A549 (cell line): Measurements from ENCODE around the gene HIVEP3. TPM values are rescaled to one million over a fixed set of nuclear protein-coding genes. Genes with fewer than 3 reads are reported as not detected.

Experiments used
- ATAC-seq, 2 experiments: fragments of 200-7000 bp in 1 of 2; fragments of >200 bp in 1 of 2; cut with Nextera tagmentation in 1 of 2; cut with Tn5 transposase in 1 of 2; 3 replicates each; pipeline versions ENCODE4 v1.8.0 to v1.9.1; 2018 to 2020; ENCODE audit warnings: mild to moderate bottlenecking in 1 of 2, moderate library complexity in 1 of 2
- CTCF ChIA-PET: fragments of 300-600 bp; sonication (Branson Sonifier 250); formaldehyde crosslinking; extraction: SDS; loops from one replicate; lab custom pipeline; 2021; ENCODE audit warnings: antibody characterized with exemption, inconsistent platforms; lab: Yijun Ruan, JAX
- POLR2A ChIA-PET: fragments of 350-600 bp; formaldehyde crosslinking; extraction: SDS; loops from one replicate; lab custom pipeline; 2021; ENCODE audit warnings: antibody characterized with exemption, inconsistent platforms; lab: Yijun Ruan, JAX
- DNase-seq, 2 experiments: peaks; one replicate each; pipeline versions ENCODE4 v3.0.0 to v3.0.0-alpha.2; 2011 to 2016; ENCODE audit warnings: low read depth in 1 of 2, low spot score in 1 of 2
- FAIRE-seq: peaks from 2 replicates; lab custom pipeline; 2011; peaks lifted over from hg19 to GRCh38; lab: Jason Lieb, UNC
- H3K27ac ChIP-seq, 2 experiments: fragments of >200 bp; sonication (Bioruptor Twin); formaldehyde crosslinking; 3 replicates each; pipeline ENCODE4 v1.5.1; 2016 to 2017
- H3K4me1 ChIP-seq: fragments of >200 bp; sonication (Bioruptor Twin); formaldehyde crosslinking; 3 replicates; pipeline ENCODE4 v1.6.1; 2016
- H3K4me2 ChIP-seq: fragments of >200 bp; sonication (Bioruptor Twin); formaldehyde crosslinking; 3 replicates; pipeline ENCODE4 v1.6.1; 2016
- H3K4me3 ChIP-seq: fragments of >200 bp; sonication (Bioruptor Twin); formaldehyde crosslinking; 3 replicates; pipeline ENCODE4 v1.5.1; 2016
- H3K9me3 ChIP-seq: fragments of >200 bp; sonication (Bioruptor Twin); formaldehyde crosslinking; 3 replicates; pipeline ENCODE4 v1.6.1; 2016
- CBX2 ChIP-seq: fragments of 200-600 bp; sonication (generic); IDR thresholded peaks from 2 replicates; pipeline ENCODE4 v1.6.1; 2016; ENCODE audit warnings: low read depth, mild to moderate bottlenecking, borderline replicate concordance
- CBX8 ChIP-seq: fragments of 200-600 bp; sonication (generic); IDR thresholded peaks from 2 replicates; pipeline ENCODE4 v1.6.1; 2016
- CEBPB ChIP-seq, 2 experiments: fragments of >200 bp in 1 of 2; sonication (Bioruptor Twin) in 1 of 2; formaldehyde crosslinking in 1 of 2; IDR thresholded peaks; 2 replicates each; pipeline ENCODE4 v1.6.1; 2012 to 2016
- CHD2 ChIP-seq: fragments of 150-350 bp; IDR thresholded peaks from 2 replicates; pipeline ENCODE4 v1.6.1; 2014; ENCODE audit warnings: low read length; ENCODE audit not compliant: partially characterized antibody
- CHD4 ChIP-seq: fragments of 200-600 bp; sonication (generic); IDR thresholded peaks from 2 replicates; pipeline ENCODE4 v1.6.1; 2016; ENCODE audit warnings: antibody characterized with exemption, mild to moderate bottlenecking, borderline replicate concordance
- CTCF ChIP-seq: fragments of >200 bp; sonication (Bioruptor Twin); formaldehyde crosslinking; IDR thresholded peaks from 3 replicates; pipeline ENCODE4 v1.5.1; 2016
- EHMT2 ChIP-seq: fragments of 200-600 bp; sonication (generic); IDR thresholded peaks from 2 replicates; pipeline ENCODE4 v1.6.1; 2016; ENCODE audit warnings: antibody characterized with exemption, low read depth, mild to moderate bottlenecking, moderate library complexity
- ELK1 ChIP-seq: fragments of 150-350 bp; IDR thresholded peaks from 2 replicates; pipeline ENCODE4 v1.6.1; 2014; ENCODE audit warnings: low read depth, mild to moderate bottlenecking, low read length
- ESRRA ChIP-seq: fragments of 150-350 bp; IDR thresholded peaks from 2 replicates; pipeline ENCODE4 v1.6.1; 2014; ENCODE audit warnings: mild to moderate bottlenecking, low read length, borderline replicate concordance
- FOSL2 ChIP-seq, 2 experiments: fragments of 450-650 bp in 1 of 2; fragments of >200 bp in 1 of 2; sonication (Bioruptor Twin) in 1 of 2; formaldehyde crosslinking; IDR thresholded peaks; 2 replicates each; pipeline versions ENCODE4 v1.5.0 to v1.6.1; 2016 to 2020; ENCODE audit warnings: mild to moderate bottlenecking in 1 of 2, moderate library complexity in 1 of 2
- HDAC2 ChIP-seq: fragments of 200-600 bp; sonication (generic); IDR thresholded peaks from 2 replicates; pipeline ENCODE4 v1.6.1; 2016
- HOXA7 ChIP-seq: fragments of 250-450 bp; sonication (Bioruptor Pico); IDR thresholded peaks from 2 replicates; pipeline ENCODE4 v1.5.0; 2020; ENCODE audit warnings: mild to moderate bottlenecking, moderate library complexity
- HOXB5 ChIP-seq: fragments of 250-450 bp; sonication (Bioruptor Pico); IDR thresholded peaks from 2 replicates; pipeline ENCODE4 v1.5.0; 2020; ENCODE audit warnings: mild to moderate bottlenecking, moderate library complexity
- MAFK ChIP-seq: fragments of 450-650 bp; IDR thresholded peaks from 2 replicates; pipeline ENCODE4 v1.6.1; 2014; ENCODE audit not compliant: partially characterized antibody
- MAZ ChIP-seq: fragments of 150-350 bp; IDR thresholded peaks from 2 replicates; pipeline ENCODE4 v1.6.1; 2014; ENCODE audit warnings: antibody characterized with exemption, low read depth, low read length, borderline replicate concordance
- MYC ChIP-seq: IDR thresholded peaks from 2 replicates; pipeline ENCODE4 v1.6.1; 2012; ENCODE audit warnings: mild to moderate bottlenecking, inconsistent platforms, low read length, improper control_type of control experiment, borderline replicate concordance
- NFE2L2 ChIP-seq: fragments of 150-350 bp; conservative IDR thresholded peaks from 2 replicates; pipeline ENCODE4 v1.6.1; 2014; ENCODE audit warnings: low read length
- NPAS2 ChIP-seq: fragments of 250-450 bp; sonication (Bioruptor Pico); IDR thresholded peaks from 2 replicates; pipeline ENCODE4 v1.8.0; 2022; ENCODE audit warnings: mild to moderate bottlenecking, moderate library complexity, borderline replicate concordance
- RAD21 ChIP-seq, 2 experiments: fragments of >200 bp in 1 of 2; sonication (Bioruptor Twin) in 1 of 2; formaldehyde crosslinking in 1 of 2; IDR thresholded peaks in 1 of 2; conservative IDR thresholded peaks in 1 of 2; 2 replicates in 1 of 2; 3 replicates in 1 of 2; pipeline ENCODE4 v1.6.1; 2012 to 2018; ENCODE audit warnings: inconsistent platforms in 1 of 2
- SREBF2 ChIP-seq: fragments of 450-650 bp; IDR thresholded peaks from 2 replicates; pipeline ENCODE4 v1.6.1; 2014; ENCODE audit warnings: mild to moderate bottlenecking, moderate library complexity
- TFCP2L1 ChIP-seq: fragments of 250-450 bp; sonication (Bioruptor Pico); IDR thresholded peaks from 2 replicates; pipeline ENCODE4 v1.5.0; 2021; ENCODE audit warnings: mild to moderate bottlenecking
- ZC3H11A ChIP-seq: fragments of 450-650 bp; IDR thresholded peaks from 2 replicates; pipeline ENCODE4 v1.6.1; 2014; ENCODE audit warnings: antibody characterized with exemption, mild to moderate bottlenecking
- ZFP36 ChIP-seq: fragments of 450-650 bp; IDR thresholded peaks from 2 replicates; pipeline ENCODE4 v1.6.1; 2014; ENCODE audit warnings: borderline replicate concordance; ENCODE audit not compliant: partially characterized antibody
- ZNF302 ChIP-seq: fragments of 250-450 bp; sonication (Bioruptor Pico); IDR thresholded peaks from 2 replicates; pipeline ENCODE4 v1.9.0; 2021; ENCODE audit warnings: inconsistent platforms, mild to moderate bottlenecking, moderate library complexity
- ZSCAN20 ChIP-seq: fragments of 250-450 bp; sonication (Bioruptor Pico); IDR thresholded peaks from 2 replicates; pipeline ENCODE4 v1.8.0; 2022; ENCODE audit warnings: mild to moderate bottlenecking, moderate library complexity
- WGBS: methylation state at CpG from one replicate; pipeline ENCODE4 v1.1.6; 2017; ENCODE audit errors: missing lambda C conversion rate; 5-methylcytosine and 5-hydroxymethylcytosine counted together
- polyA plus RNA-seq, 4 experiments: library from polyadenylated mRNA; depleted of rRNA in 3 of 4; stranded (reverse); fragments of >200 nt; fragmentation: RNase III in 1 of 4; extraction: RNeasy Plus Mini Kit Qiagen cat#74134 plus additional on column Dnase treatment in 1 of 4; gene quantifications; 2 replicates in 3 of 4; 3 replicates in 1 of 4; pipeline ENCODE4 v1.2.3, GENCODE V29; 2011 to 2017

Gene HIVEP3
- polyA plus RNA-seq, 2 of the 4 experiments (the other 2 are of a cell fraction) = 1.5 to 2.0 TPM

GRCh38 chr1:41648844-41649243 is 269.9 kb downstream of the HIVEP3 start:
- Histone ChIP-seq H3K4me2 (no peak overlapping the region), H3K9me3 (no peaks in the 10 kb centered on the region), H3K4me3 (no peak overlapping the region), H3K27ac (no peak overlapping the region), H3K4me1 (no peaks in the 10 kb centered on the region)
- ChIA-PET CTCF (interaction anchor here (1.3 kb wide), 1 partner anchor 8 kb away, joined by 3 read pairs; no protein-coding TSS in a partner anchor), POLR2A (no interaction called here)
- 88% methylated on average over 5 of the region's 6 CpGs for WGBS
- TF ChIP-seq MAFK = no peak
- no peak for TF ChIP-seq HOXA7 (CRISPR knock-in tag)
- TF ChIP-seq CBX8 = no peak
- TF ChIP-seq CHD4 = no peak
- no peak for TF ChIP-seq CEBPB (IDR thresholded peaks at IDR 0.05)
- no peak for TF ChIP-seq RAD21 (conservative IDR thresholded peaks at IDR 0.05 in 1 of 2, IDR thresholded peaks at IDR 0.05 in 1 of 2)
- TF ChIP-seq ZFP36 = no peak
- no peak for TF ChIP-seq TFCP2L1 (CRISPR knock-in tag)
- no peak for ATAC-seq
- no peak for DNase-seq
- FAIRE-seq = no peak

GRCh38 chr1:41648230-41648629 is 270.5 kb downstream of the HIVEP3 start:
- no peak for FAIRE-seq
- no peak overlapping the region for H3K4me3 ChIP-seq
- WGBS = 79% methylated on average over 5 of the region's 5 CpGs
- H3K9me3 ChIP-seq = no peaks in the 10 kb centered on the region
- no peaks in the 10 kb centered on the region for H3K4me1 ChIP-seq
- DNase-seq = no peak
- ATAC-seq = no peak
- ChIA-PET CTCF (no interaction called here), POLR2A (no interaction called here)
- TF ChIP-seq FOSL2 (IDR thresholded peaks at IDR 0.05) (no peak), FOSL2 (CRISPR knock-in tag; IDR thresholded peaks at IDR 0.05) (no peak), NFE2L2 (no peak), TFCP2L1 (CRISPR knock-in tag) (no peak), SREBF2 (no peak), MAZ (no peak), ZNF302 (no peak), CHD2 (no peak), ESRRA (no peak), ELK1 (no peak), NPAS2 (CRISPR knock-in tag) (no peak)
- H3K4me2 ChIP-seq = no peak overlapping the region
- no peak overlapping the region for H3K27ac ChIP-seq

- no peaks in the 10 kb centered on the region for H3K9me3 ChIP-seq
- CTCF ChIA-PET = no interaction called here
- no peak for TF ChIP-seq EHMT2
- no peak for TF ChIP-seq NPAS2 (CRISPR knock-in tag)
- no peak for TF ChIP-seq HOXA7 (CRISPR knock-in tag)
- TF ChIP-seq NFE2L2 = no peak
- TF ChIP-seq MYC = no peak
- TF ChIP-seq ZC3H11A = no peak
- TF ChIP-seq CBX2 = no peak
- no peak for TF ChIP-seq HDAC2
- TF ChIP-seq ZSCAN20 (CRISPR knock-in tag) = no peak
- no peak for TF ChIP-seq HOXB5
- TF ChIP-seq CTCF = no peak
- no peak for TF ChIP-seq CHD2
- TF ChIP-seq FOSL2 (IDR thresholded peaks at IDR 0.05) = no peak
- TF ChIP-seq FOSL2 (CRISPR knock-in tag; IDR thresholded peaks at IDR 0.05) = no peak
- TF ChIP-seq, all 56 proteins: peak for 0
- Histone ChIP-seq H3K4me2 (no peak overlapping the region), H3K4me3 (no peak overlapping the region), H3K27ac (no peak overlapping the region), H3K4me1 (no peaks in the 10 kb centered on the region)
- POLR2A ChIA-PET = no interaction called here
- ATAC-seq (no peak), DNase-seq (no peak), FAIRE-seq (no peak)
- 69% methylated on average over 4 of the region's 4 CpGs for WGBS
Observed at GRCh38 chr1:41647221-41648135, 271.2 kb downstream of the HIVEP3 start.
